ENCODE data around the gene RPS27L. TPM values are rescaled to one million over a fixed set of nuclear protein-coding genes. Genes with fewer than 3 reads are reported as not detected.

RPS27L gene
- total RNA-seq, 1 donor from 2014 or later = 118 TPM

GRCh38 chr15:63188926-63189871 is 31.9 kb upstream of the RPS27L start, which contains the start of gene RAB8B:
RAB8B (plus strand) TSS chr15:63189606; CDS start chr15:63189625, 19 bp downstream.
- intact Hi-C loops (cut with DNase I) = no loop called here

GRCh38 chr15:63188247-63188925 is 31.1 kb upstream of the RPS27L start:
- ATAC-seq = no peak
- no peak for DNase-seq (ENCODE audit: low spot score)
- intact Hi-C loops (cut with DNase I) = no loop called here

More at GRCh38 chr15:63188926-63189871, 31.9 kb upstream of the RPS27L start, which contains the start of gene RAB8B:
- ATAC-seq (peak; percentile 98), DNase-seq (ENCODE audit: low spot score) (peak; percentile 99)

GRCh38 chr15:63187589-63188226 is 30.4 kb upstream of the RPS27L start:
- ATAC-seq (no peak), DNase-seq (ENCODE audit: low spot score) (no peak)
- intact Hi-C loops (cut with DNase I) = no loop called here

DNA sequence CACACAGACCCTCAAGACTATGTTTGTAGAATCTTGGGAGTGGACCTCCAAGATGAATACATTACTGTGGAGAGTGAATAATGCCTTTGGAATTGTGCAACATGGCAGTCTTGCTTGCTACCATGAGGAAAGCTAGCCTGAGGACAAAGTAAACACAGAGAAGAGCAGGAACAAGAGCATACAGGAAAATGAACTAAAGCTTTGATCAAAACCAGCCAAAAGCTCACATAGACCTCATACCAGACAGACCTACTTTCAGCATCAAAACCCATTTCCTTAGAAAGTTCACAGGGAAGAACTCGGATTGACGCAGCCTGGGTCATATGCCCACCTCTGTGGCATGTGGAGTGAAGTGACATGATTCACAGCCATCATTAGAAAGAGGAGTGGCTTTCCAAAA is 28.8 kb upstream of the RPS27L start:
- intact Hi-C loops (cut with DNase I) = no loop called here
- no peak for ATAC-seq
- no peak for DNase-seq (ENCODE audit: low spot score)

DNA sequence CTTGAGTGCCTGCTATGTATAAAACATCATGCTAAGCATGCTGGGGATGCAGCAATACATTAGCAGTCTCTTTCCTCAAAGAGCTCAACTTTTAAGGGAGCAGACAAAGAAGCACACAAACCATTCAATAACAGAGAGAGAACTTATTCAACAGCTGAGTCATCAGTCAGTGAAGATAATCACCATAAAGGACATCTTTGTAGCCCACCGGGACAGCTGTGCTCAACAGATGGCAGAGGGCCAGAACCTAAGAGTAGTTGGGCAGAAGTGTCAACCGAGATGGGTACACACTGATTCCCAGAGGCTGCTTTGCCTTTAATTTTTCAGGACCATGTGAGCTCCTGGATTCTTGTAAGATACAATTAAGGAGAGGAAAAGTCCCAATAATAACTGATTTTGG is 27.9 kb upstream of the RPS27L start:
- ATAC-seq (no peak), DNase-seq (ENCODE audit: low spot score) (no peak)
- intact Hi-C loops (cut with DNase I) = no loop called here

DNA sequence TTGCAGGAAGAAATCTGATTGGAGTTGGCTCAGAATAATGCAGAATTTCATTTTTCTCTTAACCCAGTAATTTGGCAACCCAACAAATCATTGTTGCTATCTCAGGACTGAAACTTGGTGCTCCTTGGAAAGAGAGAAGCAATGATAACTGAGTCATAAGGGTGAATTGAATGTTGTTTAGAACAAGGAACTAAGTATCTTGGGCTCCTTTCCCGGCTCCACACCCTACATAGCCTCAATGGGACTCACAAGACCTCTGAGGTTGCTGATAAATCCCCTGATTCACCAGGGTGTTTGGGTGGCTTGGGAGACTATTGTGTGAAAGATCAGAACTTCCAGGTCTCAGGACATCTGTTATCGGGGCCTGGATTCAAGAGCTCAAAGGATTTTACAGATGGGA is 24.4 kb upstream of the RPS27L start:
- intact Hi-C loops (cut with DNase I) = no loop called here
- ATAC-seq (no peak), DNase-seq (ENCODE audit: low spot score) (no peak)

DNA sequence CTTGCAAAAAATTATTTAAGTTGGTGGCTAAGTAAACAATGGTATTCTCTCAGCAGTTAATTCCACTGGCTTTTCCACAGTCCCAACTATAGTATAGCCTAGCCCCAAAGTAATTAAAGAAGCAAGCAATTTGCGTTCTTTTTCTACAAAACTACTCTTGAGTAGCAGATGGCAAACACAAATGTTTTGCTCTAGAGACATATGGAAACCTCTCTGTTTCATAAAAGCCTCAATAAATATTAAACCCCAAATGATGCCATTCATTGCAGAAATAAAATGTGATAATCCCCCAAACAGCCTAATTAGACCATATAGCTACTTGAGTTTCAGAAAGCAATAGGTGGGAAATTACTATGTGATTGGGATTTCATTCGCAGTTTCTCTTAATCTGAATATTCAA is 23.5 kb upstream of the RPS27L start:
- no peak for ATAC-seq
- intact Hi-C loops (cut with DNase I) = no loop called here
- no peak for DNase-seq (ENCODE audit: low spot score)

- no peak for DNase-seq (ENCODE audit: low spot score)
- ATAC-seq = no peak
- intact Hi-C loops (cut with DNase I) = no loop called here
Observed at GRCh38 chr15:63178034-63178433, 20.8 kb upstream of the RPS27L start.

DNA sequence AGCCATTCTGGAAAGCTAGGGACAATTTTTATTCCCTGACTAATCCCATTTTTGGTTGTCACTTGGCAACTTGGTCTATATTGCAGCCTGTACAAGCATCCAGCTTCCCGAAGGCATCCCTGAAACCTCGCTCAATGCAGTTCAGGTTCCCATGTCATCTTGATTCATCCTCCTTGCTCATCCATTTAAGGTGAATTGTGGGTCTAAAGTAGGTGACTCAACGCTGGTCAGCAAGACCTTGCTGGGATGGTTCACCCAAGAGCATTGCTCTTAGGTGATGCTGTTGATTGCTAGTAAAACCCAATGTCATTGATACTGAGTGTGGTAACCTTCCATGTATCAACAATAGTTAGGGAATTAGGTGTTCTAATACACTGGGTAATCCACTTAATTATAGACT is 19.0 kb upstream of the RPS27L start:
- intact Hi-C loops (cut with DNase I) = no loop called here
- no peak for DNase-seq (ENCODE audit: low spot score)
- ATAC-seq = no peak

- intact Hi-C loops (cut with DNase I) = no loop called here
- no peak for ATAC-seq
- DNase-seq (ENCODE audit: low spot score) = no peak
Observed at GRCh38 chr15:63172851-63173451, 15.7 kb upstream of the RPS27L start.

- intact Hi-C loops (cut with DNase I) = no loop called here
- no peak for ATAC-seq
- no peak for DNase-seq (ENCODE audit: low spot score)
Observed at GRCh38 chr15:63172376-63172775, 15.1 kb upstream of the RPS27L start.

GRCh38 chr15:63169788-63170187 is 12.5 kb upstream of the RPS27L start:
- DNase-seq (ENCODE audit: low spot score) (no peak), ATAC-seq (no peak)
- intact Hi-C loops (cut with DNase I) = no loop called here

- DNase-seq (ENCODE audit: low spot score) (no peak), ATAC-seq (no peak)
- intact Hi-C loops (cut with DNase I) = no loop called here
Observed at GRCh38 chr15:63166219-63166618, 8.9 kb upstream of the RPS27L start.

GRCh38 chr15:63165166-63165859 is 8.0 kb upstream of the RPS27L start:
- DNase-seq (ENCODE audit: low spot score) = no peak
- intact Hi-C loops (cut with DNase I) = no loop called here
- no peak for ATAC-seq

GRCh38 chr15:63163217-63163616 is 5.9 kb upstream of the RPS27L start:
- ATAC-seq = no peak
- intact Hi-C loops (cut with DNase I) = no loop called here
- DNase-seq (ENCODE audit: low spot score) = no peak

DNA sequence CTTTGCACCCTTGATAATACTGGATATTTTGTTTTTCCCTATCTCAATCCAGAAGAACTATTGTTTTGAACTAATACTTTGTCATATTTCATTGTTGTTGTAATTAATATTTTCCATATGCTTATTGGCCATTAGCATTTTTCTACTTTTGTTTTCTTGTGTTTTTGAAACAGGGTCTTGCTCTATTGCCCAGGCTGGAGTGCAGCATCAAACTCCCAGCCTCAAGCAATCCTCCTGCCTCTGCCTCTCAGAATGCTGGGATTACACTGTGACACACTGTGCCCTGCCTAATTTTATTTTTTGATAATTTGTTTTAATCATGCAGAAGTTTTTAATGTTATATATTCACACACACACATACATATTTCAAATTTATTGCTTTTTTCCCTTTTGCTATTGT is 3.4 kb upstream of the RPS27L start:
- DNase-seq (ENCODE audit: low spot score) (no peak), ATAC-seq (no peak)
- intact Hi-C loops (cut with DNase I) = no loop called here

DNA sequence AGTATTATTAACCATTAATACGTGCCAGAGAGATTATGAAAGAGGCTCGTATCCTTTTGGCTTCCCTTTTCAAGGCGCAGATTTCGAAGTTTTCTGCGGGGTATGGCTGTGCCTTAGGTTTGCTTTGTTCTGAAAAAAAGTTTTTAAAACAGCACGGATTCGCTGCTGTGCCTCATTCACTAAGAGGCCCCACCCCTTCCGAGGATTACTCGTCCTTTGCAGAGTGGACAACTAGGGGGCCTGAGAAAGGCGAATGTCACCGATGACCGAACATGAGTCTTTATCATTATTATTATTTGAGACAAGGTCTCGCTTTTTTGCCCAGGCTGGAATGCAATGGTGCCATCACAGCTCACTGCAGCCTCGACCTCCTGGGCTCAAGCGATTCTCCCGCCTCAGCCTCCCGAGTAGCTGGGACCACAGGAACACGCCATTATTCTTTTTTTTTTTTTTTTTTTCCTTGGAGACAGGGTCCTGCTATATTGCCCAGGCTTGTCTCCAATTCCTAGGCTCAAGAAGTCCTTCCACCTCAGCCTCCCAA is 684 bp upstream of the RPS27L start:
- DNase-seq (ENCODE audit: low spot score) (peak; percentile 71), ATAC-seq (peak; percentile 70)
- intact Hi-C loops (cut with DNase I) = loop anchor here (5.0 kb wide), 1 partner anchor 231 kb away; no protein-coding TSS in a partner anchor

DNA sequence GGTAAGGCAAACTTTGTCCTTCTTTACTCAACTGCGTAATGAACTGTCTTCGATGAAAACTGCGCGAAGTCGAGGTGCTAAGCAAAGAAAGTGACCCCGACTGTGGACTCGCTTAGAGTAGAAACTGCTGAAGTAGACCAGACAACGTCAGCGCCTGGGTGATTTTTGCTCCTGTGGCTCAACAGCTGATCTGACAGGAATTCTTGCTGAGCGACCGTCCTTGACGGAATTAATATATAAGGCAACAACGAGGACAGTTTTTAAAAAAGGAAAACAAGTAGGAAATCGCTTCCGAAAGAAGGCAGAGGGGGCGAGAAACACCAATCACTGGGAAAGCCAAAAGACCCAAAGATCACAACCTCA is 541 bp downstream of the RPS27L start:
- DNase-seq (ENCODE audit: low spot score) = no peak
- peak; percentile 54 for ATAC-seq
- intact Hi-C loops (cut with DNase I) = loop anchor here (5.0 kb wide), 1 partner anchor 229 kb away; no protein-coding TSS in a partner anchor
